GM19328 (cell line): ENCODE data around the gene ARRDC3.
"Not testable (repeated sequence)": the region's sequence is repeated elsewhere in the genome, so short reads cannot be mapped to it uniquely, and the experiment has no call there.

Source experiments
- ATAC-seq: cut with Tn5 transposase; IDR thresholded peaks from one replicate; pipeline ENCODE4 v1.9.1; 2021; ENCODE audit warnings: mild to moderate bottlenecking, moderate library complexity; ENCODE audit not compliant: unreplicated experiment

The ARRDC3 gene

DNA sequence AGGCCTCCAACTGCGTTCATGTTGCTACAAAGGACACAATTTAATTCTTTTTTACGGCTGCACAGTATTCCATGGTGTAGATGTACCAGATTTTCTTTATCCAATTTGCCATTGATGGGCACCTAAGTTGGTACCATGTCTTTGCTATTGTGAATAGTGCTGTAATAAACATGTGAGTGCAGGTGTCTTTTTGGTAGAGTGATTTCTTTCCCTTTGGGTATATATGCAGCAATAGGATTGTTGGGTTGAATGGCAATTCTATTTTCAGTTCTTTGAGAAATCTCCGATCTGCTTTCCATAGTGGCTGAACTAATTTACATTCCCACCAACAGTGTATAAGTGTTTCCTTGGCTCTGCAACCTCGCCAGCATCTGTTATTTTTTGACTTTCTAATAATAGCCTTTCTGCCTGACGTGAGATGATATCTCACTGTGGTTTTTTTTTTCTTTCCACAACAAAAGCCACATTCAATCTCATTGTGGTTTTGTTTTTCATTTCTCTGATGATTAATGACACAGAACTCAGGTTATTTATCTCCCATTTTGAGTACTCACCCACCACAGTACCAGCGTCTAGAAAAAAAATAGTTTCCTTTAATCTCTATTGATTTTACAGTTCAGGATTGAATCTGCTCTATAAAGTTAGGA lies 21.9 kb downstream of the ARRDC3 start:
- ATAC-seq: peak; percentile 72

GRCh38 chr5:91359962-91360609 lies 23.0 kb downstream of the ARRDC3 start:
- no peak for ATAC-seq

GRCh38 chr5:91357806-91358205 lies 25.3 kb downstream of the ARRDC3 start:
- no peak for ATAC-seq

GRCh38 chr5:91357012-91357634 lies 26.0 kb downstream of the ARRDC3 start:
- no peak for ATAC-seq

DNA sequence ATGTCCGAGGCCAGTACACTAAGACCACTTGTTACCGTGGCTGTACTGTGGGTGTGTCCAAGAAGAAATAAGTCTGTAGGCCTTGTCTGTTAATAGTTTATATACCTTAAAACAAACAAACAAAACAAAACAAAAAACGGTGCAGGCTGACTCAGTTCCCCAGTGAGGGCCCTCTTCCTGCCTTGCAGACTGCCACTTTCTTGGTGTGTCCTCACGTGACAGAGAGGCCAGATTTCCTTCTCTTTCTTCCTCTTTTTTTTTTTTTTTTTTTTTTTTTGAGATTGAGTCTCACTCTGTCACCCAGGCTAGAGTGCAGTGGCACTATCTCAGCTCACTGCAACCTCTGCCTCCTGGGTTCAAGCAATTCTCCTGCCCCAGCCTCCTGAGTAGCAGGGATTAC lies 28.2 kb downstream of the ARRDC3 start:
- peak; percentile 67 for ATAC-seq

DNA sequence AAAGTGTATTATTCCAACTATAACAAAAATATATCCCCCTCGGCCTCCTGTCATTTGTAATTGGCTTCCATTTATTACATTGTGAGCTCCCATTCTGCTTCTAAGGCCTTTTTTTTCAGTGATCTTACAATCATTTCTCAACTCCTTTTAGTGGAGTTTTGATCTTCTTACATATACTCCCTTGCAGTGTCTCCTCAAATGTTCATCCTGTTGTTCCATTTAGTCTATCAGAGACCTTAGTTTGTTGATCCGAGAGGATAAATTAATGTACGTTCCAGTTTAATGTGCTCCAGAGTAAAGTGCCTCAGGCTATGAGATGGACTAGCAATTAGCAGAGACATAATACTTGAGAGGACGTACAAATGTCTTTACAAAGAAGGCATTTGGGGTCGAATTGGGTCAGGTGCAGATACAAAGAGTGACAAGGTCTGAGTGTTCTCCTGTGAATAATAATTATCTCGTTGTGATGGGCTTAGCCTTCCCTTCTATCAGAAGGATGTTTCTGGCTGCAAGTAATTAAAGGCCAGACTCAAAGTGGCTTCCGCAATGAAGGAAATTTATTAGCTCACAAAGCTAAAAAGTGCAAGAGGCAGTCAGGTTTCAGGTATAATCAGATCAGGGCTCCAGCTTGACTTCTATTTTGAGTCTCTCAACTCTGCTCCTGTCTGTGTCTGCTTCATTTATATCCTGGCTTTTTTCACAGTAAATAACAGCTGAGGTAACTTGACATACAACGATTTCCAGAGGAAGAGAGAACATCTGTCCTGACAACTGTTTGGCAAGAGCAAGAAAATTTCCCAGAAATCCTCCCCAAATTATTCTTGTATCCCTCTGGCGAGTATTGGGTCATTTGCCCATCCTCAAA lies 30.1 kb downstream of the ARRDC3 start:
- no peak for ATAC-seq

GRCh38 chr5:91345461-91345860 lies 37.7 kb downstream of the ARRDC3 start:
- ATAC-seq: no peak

GRCh38 chr5:91344661-91345200 lies 38.4 kb downstream of the ARRDC3 start:
- not testable (repeated sequence) for ATAC-seq

GRCh38 chr5:91343916-91344315 lies 39.2 kb downstream of the ARRDC3 start:
- ATAC-seq: no peak

DNA sequence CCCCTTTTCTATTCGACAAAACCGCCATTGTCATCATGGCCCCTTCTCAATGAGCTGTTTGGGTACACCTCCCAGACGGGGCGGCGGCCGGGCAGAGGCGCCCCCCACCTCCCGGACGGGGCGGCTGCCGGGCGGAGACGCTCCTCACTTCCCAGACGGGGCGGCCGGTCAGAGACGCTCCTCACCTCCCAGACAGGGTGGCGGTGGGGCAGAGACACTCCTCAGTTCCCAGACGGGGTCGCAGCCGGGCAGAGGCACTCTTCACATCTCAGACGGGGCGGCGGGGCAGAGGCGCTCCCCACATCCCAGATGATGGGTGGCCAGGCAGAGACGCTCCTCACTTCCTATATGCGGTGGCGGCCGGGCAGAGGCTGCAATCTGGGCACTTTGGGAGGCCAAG lies 40.2 kb downstream of the ARRDC3 start:
- not testable (repeated sequence) for ATAC-seq

DNA sequence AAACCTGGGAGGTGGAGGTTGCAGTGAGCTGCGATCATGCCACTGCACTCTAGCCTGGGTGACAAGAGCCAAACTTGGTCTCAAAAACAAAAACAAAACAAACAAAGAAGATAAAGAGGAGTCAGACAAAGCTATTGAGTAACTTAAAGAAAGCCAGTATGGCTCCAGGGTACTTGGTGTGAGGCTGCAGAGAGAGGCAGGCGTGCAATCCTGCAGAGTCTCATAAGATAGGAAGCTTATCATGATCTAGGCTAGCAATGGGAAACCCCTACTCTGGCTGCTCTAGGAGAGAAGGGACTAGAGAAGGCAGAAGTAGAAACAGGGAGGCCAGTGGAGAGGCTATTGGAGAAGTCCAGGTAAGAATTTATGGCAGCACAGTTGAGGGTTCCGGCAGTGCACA lies 42.0 kb downstream of the ARRDC3 start:
- no peak for ATAC-seq

DNA sequence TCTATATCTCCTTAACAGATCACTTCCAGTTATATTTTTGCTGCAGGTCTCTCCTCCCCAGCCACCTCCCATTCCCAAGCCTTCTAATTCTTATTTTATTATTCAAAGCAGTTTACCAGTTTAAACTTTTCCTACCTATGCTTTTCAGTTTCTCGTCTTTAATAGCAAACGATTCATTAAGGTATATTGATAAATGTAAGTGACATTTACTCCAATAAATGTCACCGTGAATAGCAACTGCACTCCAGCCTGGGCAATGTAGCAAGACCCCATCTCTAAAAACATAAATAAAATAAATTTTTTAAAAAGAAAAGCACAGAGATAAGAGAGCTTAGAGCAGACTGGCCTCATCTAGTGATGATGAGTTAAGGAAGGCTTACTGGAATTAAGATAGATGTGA lies 42.6 kb downstream of the ARRDC3 start:
- no peak for ATAC-seq

- ATAC-seq: no peak
These were observed 43.9 kb downstream of the ARRDC3 start for GRCh38 chr5:91339063-91339705.

GRCh38 chr5:91332267-91333045 lies 50.7 kb downstream of the ARRDC3 start:
- no peak for ATAC-seq

DNA sequence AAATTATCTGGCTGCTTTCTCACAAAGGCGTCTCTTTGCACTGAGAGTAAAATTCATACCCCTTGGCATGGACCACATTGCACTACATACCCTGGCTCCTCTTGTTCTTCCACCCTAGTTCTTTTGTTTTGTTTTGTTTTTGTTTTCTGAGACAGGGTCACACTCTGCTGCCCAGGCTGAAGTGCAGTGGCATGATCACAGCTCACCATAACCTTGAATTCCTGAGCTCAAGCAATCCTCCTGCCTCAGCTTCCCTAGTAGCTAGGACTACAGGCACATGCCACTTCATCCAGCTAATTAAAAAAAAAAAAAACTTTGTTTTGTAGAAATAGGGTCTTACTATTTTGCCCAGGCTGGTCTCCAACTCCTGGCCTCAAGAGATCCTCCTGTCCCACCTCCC lies 51.4 kb downstream of the ARRDC3 start:
- ATAC-seq: no peak

DNA sequence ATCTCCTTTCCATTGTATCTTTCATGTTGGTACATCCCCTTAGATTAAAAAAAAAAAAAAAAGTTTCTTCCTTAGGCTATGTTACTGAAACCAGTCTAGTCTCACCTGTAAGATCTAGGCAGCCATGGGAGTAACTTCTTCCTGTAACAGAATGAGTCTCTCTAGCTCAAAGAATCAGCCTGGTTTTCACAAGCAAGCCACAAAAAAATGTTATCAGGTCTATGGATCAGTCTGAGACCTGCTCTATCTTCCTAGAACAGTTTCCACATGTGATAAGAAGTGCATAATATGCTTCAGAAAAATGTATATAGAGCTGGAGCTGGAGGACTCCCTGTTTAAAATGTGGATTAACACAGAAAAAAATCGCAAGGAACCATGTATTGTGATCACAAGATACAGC lies 53.8 kb downstream of the ARRDC3 start:
- no peak for ATAC-seq

DNA sequence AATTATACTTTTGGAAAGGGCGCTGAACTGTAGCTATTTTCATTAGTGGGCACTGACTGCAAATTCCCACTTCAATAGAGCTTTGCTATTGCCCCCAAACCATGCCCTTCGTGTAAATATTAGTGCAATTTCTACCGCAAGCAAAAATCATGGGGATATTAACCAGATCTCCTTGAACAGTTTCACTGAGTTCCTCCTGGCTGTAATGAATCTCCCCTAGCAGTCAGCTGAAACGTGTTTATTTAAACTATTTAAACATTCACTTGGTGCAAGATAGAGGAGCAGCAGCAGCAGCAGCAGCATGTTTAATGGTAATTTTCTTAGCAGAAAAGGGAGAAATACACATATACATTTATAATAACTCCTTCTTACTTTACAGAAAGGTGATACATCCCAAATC lies 54.4 kb downstream of the ARRDC3 start:
- no peak for ATAC-seq

- not testable (repeated sequence) for ATAC-seq
These were observed 60.1 kb downstream of the ARRDC3 start for GRCh38 chr5:91322981-91323380.

DNA sequence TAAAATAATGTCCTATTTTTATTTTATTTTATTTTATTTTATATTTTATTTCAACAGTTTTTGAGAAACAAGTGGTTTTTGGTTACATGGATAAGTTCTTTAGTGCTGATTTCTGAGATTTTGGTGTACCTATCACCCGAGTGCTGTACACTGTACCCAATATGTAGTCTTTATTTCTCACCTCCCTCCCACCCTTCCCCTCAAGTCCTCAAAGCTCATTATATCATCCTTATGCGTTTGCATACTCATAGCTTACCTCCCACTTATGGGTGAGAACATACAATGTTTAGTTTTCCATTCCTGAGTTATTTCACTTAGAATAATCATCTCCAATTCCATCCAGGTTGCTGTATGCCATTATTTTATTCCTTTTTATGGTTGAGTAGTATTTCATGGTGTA lies 63.5 kb downstream of the ARRDC3 start:
- ATAC-seq: no peak

GRCh38 chr5:91318724-91319123 lies 64.4 kb downstream of the ARRDC3 start:
- ATAC-seq: no peak
